ENCODE measurements around the gene NMNAT3.

GRCh38 chr3:139675327-139675726, 2.4 kb downstream of the NMNAT3 start:
- TF ChIP-seq, protein P1, sequence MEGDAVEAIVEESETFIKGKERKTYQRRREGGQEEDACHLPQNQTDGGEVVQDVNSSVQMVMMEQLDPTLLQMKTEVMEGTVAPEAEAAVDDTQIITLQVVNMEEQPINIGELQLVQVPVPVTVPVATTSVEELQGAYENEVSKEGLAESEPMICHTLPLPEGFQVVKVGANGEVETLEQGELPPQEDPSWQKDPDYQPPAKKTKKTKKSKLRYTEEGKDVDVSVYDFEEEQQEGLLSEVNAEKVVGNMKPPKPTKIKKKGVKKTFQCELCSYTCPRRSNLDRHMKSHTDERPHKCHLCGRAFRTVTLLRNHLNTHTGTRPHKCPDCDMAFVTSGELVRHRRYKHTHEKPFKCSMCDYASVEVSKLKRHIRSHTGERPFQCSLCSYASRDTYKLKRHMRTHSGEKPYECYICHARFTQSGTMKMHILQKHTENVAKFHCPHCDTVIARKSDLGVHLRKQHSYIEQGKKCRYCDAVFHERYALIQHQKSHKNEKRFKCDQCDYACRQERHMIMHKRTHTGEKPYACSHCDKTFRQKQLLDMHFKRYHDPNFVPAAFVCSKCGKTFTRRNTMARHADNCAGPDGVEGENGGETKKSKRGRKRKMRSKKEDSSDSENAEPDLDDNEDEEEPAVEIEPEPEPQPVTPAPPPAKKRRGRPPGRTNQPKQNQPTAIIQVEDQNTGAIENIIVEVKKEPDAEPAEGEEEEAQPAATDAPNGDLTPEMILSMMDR (IDR thresholded peaks at IDR 0.05), result no peak
- TF ChIP-seq POLR2A (IDR thresholded peaks at IDR 0.05), result no peak

Measured in thyroid gland (tissue), 4 donors.